SK-MEL-5 (cell line): ENCODE data around the gene DNAH12. TPM values are rescaled to one million over a fixed set of nuclear protein-coding genes. Genes with fewer than 3 reads are reported as not detected.
A peak's percentile ranks its signal among the peaks of the same experiment; 100 is the strongest.
"Not testable (repeated sequence)": the region's sequence is repeated elsewhere in the genome, so short reads cannot be mapped to it uniquely, and the experiment has no call there.

ENCODE experiments used
- DNase-seq: peaks from one replicate; pipeline ENCODE4 v3.0.0-alpha.2; 2016; ENCODE audit warnings: low read depth, low spot score
- in situ Hi-C: cut with HindIII; loops from 2 replicates; pipeline ENCODE4 v1.10.0; 2016; ENCODE audit warnings: low sequenced_read_pairs, high pct_unique_total_duplicates, low pct_unique_long_range_greater_than_20kb
- total RNA-seq: library from RNA; depleted of rRNA; stranded (reverse); fragments of >200 nt; shearing (Covaris generic); gene quantifications from 2 replicates; pipeline ENCODE4 v1.2.3, GENCODE V29; 2014

DNAH12 gene
- total RNA-seq, 1 experiment from 2014 or later: not detected

- in situ Hi-C loops, DNase-seq: not testable (repeated sequence)
Measured at GRCh38 chr3:57440144-57440543, 104.0 kb downstream of the DNAH12 start.

- in situ Hi-C loops, DNase-seq: not testable (repeated sequence)
Measured at GRCh38 chr3:57438460-57438859, 105.7 kb downstream of the DNAH12 start.

DNA sequence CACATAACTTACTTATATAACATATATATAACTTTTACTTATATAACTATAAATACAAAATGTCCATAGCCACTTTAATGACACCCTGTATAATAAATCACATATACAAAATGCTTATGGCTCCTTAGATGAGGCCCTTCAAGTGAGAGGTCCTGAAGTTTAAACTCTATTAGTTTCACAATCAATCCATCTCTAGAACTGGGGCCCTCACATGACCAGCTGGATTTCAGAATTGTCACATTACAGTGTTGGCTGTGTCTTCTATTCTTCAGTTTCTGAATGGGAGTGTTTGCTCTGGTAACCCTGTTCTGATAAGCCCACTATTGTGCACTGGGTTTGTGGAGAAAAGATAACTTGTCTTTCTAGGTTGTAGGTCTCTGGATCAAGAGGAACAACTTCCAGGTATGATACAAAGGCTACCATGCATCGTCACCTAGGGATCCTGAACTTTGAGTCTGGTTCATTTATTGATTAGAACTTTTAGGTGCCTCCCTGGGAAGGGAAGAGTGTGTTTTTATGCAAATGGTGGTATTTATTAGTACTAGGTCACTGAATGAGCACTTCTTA is 107.9 kb downstream of the DNAH12 start:
- in situ Hi-C loops: no loop called here
- DNase-seq: no peak

DNA sequence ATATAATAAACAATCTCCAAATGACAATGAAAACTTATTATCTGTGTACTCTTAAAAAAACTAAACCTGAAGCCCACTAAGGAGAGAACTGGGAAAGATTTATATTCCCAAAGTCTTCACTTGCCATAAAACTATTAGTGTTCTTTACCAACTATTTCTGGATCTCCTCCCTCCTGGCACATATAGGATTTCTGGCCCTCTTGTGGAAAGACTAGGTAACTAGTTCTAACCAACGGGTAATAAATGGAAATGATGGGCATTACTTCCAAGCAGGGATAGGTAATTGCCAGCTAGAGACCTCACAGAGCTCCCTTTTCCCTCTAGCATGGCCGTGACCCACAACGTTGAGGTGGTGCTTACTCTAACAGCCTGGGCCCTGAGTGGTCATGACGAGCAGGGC is 110.1 kb downstream of the DNAH12 start:
- in situ Hi-C loops: no loop called here
- peak; percentile 65 for DNase-seq

DNA sequence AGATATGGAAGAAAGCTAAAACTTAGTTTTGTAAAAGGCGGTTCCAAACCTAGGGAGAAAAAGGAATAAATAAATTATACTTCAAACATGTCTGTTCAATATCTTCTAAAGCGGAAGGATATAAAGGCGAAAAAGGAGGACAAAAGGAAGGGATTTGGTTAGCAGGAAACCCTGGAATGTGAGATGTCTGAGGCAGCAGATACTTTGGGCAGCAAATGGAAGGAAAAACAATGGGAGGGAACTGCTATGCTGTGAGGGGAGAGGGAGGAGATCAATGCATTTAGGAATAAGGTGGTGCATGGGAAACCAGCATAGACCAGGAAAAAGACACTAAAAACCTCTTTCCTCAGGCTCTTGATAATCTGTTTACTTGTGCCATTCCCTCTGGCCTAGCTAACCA is 120.8 kb downstream of the DNAH12 start:
- in situ Hi-C loops: no loop called here
- no peak for DNase-seq

DNA sequence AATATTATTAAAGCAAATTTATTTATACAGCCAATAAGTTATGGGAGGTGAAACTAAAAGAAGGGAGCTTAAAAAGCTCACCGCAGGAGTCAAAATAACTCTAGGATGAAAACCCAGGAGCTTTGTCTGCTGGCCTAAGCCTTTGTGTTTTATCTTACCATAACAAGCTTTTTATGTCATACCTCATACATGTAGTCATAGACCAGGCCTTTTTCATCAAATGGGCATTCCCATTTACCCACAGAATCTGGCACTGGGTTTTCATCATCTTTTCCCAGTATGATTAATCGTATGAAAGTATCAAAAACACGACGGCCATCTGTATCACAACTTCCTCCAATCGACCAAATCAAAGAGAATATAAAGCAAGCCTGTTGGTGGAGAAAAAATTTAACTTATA is 122.8 kb downstream of the DNAH12 start:
- no peak for DNase-seq
- in situ Hi-C loops: no loop called here

DNA sequence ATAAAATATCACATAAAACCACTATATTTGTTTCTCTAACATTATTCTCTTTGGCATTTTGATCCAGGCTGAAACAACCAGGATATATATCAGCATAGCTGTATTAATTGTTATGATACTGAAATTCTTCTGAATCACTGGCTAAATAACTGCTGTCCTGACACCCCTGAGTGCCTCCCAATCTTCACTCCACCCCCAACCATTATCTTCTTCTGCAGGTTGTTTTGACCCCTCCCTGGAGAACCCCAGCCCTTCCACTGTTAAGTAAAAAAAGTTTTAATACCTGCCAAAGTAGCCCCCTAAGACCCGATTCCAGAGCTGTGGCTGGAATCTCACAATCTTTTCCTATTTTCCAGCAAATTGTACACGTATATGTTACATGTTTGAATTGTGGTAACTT is 124.1 kb downstream of the DNAH12 start:
- in situ Hi-C loops: no loop called here
- no peak for DNase-seq

- in situ Hi-C loops: no loop called here
- DNase-seq: no peak
Measured at GRCh38 chr3:57411715-57412114, 132.4 kb downstream of the DNAH12 start.

DNA sequence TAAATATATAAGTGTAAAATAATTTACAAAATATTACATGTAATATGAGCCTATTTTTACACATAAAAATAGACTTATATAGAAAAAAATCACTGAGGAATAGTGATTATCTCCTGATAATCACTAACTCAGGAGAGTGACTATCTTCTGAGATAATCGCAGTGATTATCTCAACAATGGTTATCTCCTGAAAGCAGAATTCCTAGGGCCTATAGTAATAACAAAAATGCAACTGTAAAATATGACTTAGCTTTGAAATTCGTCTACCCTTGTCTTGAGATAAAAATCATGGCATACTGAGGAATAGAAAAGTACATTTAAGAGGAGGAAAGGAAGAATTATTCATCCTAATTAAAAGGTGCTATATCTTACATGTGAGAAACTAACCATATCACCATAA is 134.7 kb downstream of the DNAH12 start:
- no peak for DNase-seq
- in situ Hi-C loops: no loop called here

GRCh38 chr3:57402675-57403074 is 141.5 kb downstream of the DNAH12 start:
- in situ Hi-C loops: no loop called here
- DNase-seq: no peak

DNA sequence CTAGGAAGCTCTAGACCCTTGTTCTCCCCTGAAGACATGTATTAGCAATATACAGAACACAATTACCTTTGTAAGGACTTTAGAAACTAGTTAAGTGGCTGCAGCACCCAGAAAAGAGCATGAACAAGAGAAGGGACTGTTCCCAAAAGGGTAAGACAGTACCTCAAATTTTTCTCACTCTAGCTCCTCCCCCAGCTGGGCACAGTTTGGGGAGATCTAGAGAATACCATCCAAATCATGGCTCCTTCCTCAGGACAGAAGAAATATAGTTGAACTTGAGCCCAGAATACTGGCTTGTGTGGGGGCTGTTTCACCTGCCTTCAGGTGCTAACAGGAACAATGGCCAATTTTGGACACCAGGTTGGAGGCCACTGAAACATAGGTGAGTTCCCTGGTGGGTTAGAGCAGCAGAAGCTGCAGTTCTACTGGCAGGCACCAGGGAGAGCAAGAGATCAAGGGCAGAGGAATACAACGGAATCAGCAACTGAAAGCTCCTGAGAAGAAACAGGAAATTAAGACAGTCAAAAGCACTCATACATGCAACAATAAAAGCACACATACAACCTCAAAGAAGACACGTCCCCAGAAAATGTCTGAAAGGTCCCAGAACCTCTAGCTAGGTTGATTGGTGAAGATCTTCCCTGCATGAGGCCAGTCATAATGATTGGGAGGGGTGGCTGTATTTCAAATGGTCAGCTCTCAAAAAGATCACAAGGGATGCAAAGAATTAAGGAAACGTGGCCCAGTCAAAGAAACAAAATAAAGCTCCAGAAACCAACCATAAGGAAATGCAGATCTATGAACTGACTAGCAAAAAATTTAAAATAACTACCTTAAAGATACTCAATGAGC is 146.7 kb downstream of the DNAH12 start:
- in situ Hi-C loops: no loop called here
- peak; percentile 74 for DNase-seq

GRCh38 chr3:57393977-57394376 is 150.2 kb downstream of the DNAH12 start:
- no peak for DNase-seq
- in situ Hi-C loops: no loop called here

DNA sequence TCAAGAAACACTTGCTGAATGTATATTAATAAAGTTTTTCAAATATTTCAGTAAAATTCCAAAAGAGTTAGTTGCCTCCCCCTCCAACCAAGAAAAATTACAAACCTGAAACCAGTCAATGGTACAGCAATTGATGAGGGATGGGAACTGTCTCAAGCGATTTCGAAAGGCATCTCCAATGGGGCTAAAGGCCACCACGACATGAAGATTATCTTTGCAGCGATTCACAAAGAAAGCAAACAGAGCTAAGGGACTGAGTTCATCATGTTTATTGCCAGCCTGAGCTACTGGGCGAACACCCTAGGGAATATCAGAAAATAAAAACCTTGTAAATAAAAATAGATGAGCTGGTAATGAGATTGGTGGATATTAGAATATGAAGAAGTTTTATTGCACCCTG is 152.4 kb downstream of the DNAH12 start:
- in situ Hi-C loops: no loop called here
- no peak for DNase-seq

DNA sequence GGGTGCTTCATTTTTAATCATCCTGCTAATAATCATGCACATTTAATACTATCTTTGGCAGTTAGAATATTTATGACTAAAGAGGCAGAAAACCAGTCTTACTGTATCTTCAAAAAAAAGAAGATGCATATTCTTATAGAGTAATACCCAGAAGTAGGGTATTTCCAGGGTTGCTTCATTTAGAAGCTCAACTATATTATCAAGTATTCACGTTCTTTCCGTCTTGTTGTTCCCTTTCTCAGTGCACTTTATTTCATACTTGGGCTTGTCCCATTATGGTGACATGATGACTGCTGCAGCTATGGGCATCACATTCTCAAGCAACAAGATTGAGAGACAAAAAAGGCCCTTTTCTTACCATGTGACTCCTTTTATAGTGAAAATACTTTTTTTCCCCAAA is 154.9 kb downstream of the DNAH12 start:
- in situ Hi-C loops: no loop called here
- no peak for DNase-seq

GRCh38 chr3:57386307-57386706 is 157.8 kb downstream of the DNAH12 start:
- DNase-seq: no peak
- in situ Hi-C loops: no loop called here

DNA sequence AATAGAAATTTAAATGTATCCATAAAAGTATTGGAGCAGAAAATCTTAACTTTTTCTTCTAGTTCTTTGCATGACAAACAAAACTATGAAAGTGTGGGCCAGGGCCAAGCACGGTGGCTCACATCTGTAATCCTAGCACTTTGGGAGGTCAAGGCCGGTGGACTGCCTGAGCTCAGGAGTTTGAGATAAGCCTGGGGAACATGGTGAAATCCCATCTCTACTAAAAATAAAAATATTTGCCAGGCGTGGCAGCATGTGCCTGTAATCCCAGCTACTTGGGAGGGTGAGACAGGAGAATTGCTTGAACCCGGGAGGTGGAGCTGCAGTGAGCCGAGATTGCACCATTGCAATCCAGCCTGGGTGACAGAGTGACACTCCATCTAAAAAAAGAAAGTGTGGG is 158.6 kb downstream of the DNAH12 start:
- DNase-seq: no peak
- in situ Hi-C loops: no loop called here

DNA sequence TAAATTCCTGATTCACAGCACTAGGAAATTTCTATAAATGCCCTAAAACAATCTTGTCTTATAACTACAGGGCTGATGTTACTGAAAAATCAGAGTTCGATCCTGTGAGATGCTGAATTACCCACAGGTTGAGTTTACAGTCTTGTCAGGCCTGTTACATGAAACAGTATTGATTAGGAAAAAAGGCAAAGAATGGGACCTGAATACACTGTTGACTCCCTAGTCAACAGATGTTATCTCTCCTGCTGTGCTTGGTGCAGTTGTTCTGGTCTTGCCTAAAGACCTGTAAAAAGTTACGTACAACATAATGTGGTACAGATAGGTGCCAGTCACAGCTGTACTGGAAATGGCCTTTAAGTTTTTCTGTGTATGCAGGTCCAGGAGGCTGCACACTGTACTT is 160.3 kb downstream of the DNAH12 start:
- in situ Hi-C loops: no loop called here

GRCh38 chr3:57383406-57383805 is 160.7 kb downstream of the DNAH12 start:
- no peak for DNase-seq
- in situ Hi-C loops: no loop called here

More for the DNA sequence above, 160.3 kb downstream of the DNAH12 start:
- DNase-seq: no peak

DNA sequence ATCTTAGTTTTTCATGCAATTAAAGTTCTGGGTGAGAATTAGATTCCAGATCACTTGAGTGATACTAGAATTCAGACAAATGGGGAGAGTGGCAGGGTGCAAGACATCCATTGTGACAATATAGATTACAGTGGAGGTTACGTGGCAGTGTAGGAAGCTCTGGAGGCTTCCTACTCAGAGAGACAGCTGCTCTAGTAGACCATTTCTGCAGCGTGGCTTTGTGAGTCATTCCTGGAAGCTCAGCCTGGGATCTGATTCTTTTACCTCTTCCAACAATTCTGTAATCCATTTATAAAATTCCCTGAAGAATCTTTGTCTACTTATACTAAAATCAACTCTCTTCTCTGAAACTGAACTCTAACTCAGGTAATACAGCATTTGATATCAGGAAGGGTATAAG is 161.2 kb downstream of the DNAH12 start:
- in situ Hi-C loops: no loop called here
- no peak for DNase-seq
